NT2/D1 (cell line): ENCODE results near the gene SDHA.

Experiments used
- YY1 ChIP-seq: IDR thresholded peaks from 2 replicates; pipeline ENCODE4 v1.6.1; 2011; ENCODE audit not compliant: insufficient read length, insufficient read depth
- ZNF274 ChIP-seq: IDR thresholded peaks from 2 replicates; pipeline ENCODE4 v1.6.1; 2011; ENCODE audit warnings: mild to moderate bottlenecking, low read depth, low read length

GRCh38 chr5:181566-181965 is 36.6 kb upstream of the SDHA start:
- TF ChIP-seq YY1 (no peak), ZNF274 (no peak)
